Sigmoid colon (tissue), 4 donors: ENCODE data around the gene DUS1L.

Experiments
- EP300 ChIP-seq, 4 donors: sonication (generic); formaldehyde crosslinking; IDR thresholded peaks; one replicate each; pipeline ENCODE4 v1.6.1; 2017; ENCODE audit warnings: antibody characterized with exemption in 4 of 4
- POLR2A ChIP-seq, 2 donors: fragments of 450-650 bp; IDR thresholded peaks; one replicate each; pipeline ENCODE4 v1.6.1; 2016; ENCODE audit warnings: antibody characterized with exemption in 2 of 2, mild to moderate bottlenecking in 2 of 2, moderate library complexity in 2 of 2
- TF ChIP-seq, protein P1 (sequence below), 4 experiments: fragments of 450-650 bp in 3 of 4; fragments of 200-600 bp in 1 of 4; IDR thresholded peaks; one replicate each; pipeline ENCODE4 v1.5.1; 2016 to 2019; ENCODE audit warnings: antibody characterized with exemption in 4 of 4, mild to moderate bottlenecking in 3 of 4, moderate library complexity in 2 of 4

GRCh38 chr17:82062984-82063368 is 2.6 kb downstream of the DUS1L start:
- TF ChIP-seq, protein P1, sequence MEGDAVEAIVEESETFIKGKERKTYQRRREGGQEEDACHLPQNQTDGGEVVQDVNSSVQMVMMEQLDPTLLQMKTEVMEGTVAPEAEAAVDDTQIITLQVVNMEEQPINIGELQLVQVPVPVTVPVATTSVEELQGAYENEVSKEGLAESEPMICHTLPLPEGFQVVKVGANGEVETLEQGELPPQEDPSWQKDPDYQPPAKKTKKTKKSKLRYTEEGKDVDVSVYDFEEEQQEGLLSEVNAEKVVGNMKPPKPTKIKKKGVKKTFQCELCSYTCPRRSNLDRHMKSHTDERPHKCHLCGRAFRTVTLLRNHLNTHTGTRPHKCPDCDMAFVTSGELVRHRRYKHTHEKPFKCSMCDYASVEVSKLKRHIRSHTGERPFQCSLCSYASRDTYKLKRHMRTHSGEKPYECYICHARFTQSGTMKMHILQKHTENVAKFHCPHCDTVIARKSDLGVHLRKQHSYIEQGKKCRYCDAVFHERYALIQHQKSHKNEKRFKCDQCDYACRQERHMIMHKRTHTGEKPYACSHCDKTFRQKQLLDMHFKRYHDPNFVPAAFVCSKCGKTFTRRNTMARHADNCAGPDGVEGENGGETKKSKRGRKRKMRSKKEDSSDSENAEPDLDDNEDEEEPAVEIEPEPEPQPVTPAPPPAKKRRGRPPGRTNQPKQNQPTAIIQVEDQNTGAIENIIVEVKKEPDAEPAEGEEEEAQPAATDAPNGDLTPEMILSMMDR (IDR thresholded peaks at IDR 0.05): no peak
- TF ChIP-seq POLR2A (IDR thresholded peaks at IDR 0.05): no peak
- no peak for TF ChIP-seq EP300 (IDR thresholded peaks at IDR 0.05)
